Ishikawa (cell line): ENCODE measurements around the gene TIAM2.

ENCODE experiments used
- CEBPB ChIP-seq: IDR thresholded peaks from 2 replicates; pipeline ENCODE4 v1.6.1; 2012
- CREB1 ChIP-seq: IDR thresholded peaks from 2 replicates; pipeline ENCODE4 v1.6.1; 2012; ENCODE audit warnings: low read depth
- EGR1 ChIP-seq: IDR thresholded peaks from 2 replicates; pipeline ENCODE4 v1.6.1; 2012
- EP300 ChIP-seq: IDR thresholded peaks from 2 replicates; pipeline ENCODE4 v1.6.1; 2012; ENCODE audit warnings: borderline replicate concordance
- FOXM1 ChIP-seq: IDR thresholded peaks from 2 replicates; pipeline ENCODE4 v1.6.1; 2012; ENCODE audit warnings: low read depth, borderline replicate concordance
- NFIC ChIP-seq: IDR thresholded peaks from 2 replicates; pipeline ENCODE4 v1.6.1; 2012
- RAD21 ChIP-seq: IDR thresholded peaks from 2 replicates; pipeline ENCODE4 v1.6.1; 2012; ENCODE audit warnings: low read depth
- TAF1 ChIP-seq: IDR thresholded peaks from 2 replicates; pipeline ENCODE4 v1.6.1; 2012; ENCODE audit warnings: low read depth, mild to moderate bottlenecking
- TCF12 ChIP-seq: IDR thresholded peaks from 2 replicates; pipeline ENCODE4 v1.6.1; 2012; ENCODE audit warnings: low read depth
- TEAD4 ChIP-seq: IDR thresholded peaks from 2 replicates; pipeline ENCODE4 v1.6.1; 2012
- YY1 ChIP-seq: IDR thresholded peaks from 2 replicates; pipeline ENCODE4 v1.6.1; 2012; ENCODE audit warnings: low read depth
- ZBTB7A ChIP-seq: IDR thresholded peaks from 2 replicates; pipeline ENCODE4 v1.6.1; 2012; ENCODE audit warnings: low read depth
- TF ChIP-seq, protein P1 (sequence below): IDR thresholded peaks from 2 replicates; pipeline ENCODE4 v1.6.1; 2012
- TF ChIP-seq, protein P2 (sequence below): IDR thresholded peaks from 2 replicates; pipeline ENCODE4 v1.6.1; 2012; ENCODE audit warnings: low read depth, mild to moderate bottlenecking
- TF ChIP-seq, protein P3 (sequence below): IDR thresholded peaks from 2 replicates; pipeline ENCODE4 v1.6.1; 2012

TIAM2 gene

DNA sequence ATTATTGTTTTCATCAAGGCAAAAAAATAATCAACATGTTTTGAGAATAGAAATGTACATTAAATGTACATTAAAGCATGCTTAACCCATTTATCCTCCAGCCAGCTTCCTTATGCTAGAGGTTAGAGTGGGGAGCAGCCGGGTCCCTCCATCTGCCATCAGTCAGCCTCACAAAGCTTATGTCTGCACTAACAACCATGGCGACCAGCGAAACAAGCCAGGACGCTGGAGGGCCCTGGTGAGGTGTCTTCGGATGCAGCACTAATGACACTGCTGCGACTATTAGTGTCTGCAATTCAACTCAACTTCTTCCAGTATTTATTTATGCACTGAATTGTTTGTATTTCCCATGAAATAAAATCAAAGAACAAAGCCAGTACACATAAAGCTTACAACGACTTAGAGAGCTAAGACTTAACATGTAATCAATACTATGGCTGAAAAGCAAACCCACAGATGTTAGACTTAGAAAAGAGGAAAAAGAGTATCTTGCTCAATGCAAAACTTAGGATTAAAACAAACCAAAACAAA is 275.5 kb downstream of the TIAM2 start:
- TF ChIP-seq, protein P1, sequence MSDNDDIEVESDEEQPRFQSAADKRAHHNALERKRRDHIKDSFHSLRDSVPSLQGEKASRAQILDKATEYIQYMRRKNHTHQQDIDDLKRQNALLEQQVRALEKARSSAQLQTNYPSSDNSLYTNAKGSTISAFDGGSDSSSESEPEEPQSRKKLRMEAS = no peak
- TF ChIP-seq TCF12 (no peak), RAD21 (no peak), CEBPB (no peak), EGR1 (no peak), CREB1 (no peak), TAF1 (no peak)
- TF ChIP-seq, protein P2, sequence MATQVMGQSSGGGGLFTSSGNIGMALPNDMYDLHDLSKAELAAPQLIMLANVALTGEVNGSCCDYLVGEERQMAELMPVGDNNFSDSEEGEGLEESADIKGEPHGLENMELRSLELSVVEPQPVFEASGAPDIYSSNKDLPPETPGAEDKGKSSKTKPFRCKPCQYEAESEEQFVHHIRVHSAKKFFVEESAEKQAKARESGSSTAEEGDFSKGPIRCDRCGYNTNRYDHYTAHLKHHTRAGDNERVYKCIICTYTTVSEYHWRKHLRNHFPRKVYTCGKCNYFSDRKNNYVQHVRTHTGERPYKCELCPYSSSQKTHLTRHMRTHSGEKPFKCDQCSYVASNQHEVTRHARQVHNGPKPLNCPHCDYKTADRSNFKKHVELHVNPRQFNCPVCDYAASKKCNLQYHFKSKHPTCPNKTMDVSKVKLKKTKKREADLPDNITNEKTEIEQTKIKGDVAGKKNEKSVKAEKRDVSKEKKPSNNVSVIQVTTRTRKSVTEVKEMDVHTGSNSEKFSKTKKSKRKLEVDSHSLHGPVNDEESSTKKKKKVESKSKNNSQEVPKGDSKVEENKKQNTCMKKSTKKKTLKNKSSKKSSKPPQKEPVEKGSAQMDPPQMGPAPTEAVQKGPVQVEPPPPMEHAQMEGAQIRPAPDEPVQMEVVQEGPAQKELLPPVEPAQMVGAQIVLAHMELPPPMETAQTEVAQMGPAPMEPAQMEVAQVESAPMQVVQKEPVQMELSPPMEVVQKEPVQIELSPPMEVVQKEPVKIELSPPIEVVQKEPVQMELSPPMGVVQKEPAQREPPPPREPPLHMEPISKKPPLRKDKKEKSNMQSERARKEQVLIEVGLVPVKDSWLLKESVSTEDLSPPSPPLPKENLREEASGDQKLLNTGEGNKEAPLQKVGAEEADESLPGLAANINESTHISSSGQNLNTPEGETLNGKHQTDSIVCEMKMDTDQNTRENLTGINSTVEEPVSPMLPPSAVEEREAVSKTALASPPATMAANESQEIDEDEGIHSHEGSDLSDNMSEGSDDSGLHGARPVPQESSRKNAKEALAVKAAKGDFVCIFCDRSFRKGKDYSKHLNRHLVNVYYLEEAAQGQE = no peak

DNA sequence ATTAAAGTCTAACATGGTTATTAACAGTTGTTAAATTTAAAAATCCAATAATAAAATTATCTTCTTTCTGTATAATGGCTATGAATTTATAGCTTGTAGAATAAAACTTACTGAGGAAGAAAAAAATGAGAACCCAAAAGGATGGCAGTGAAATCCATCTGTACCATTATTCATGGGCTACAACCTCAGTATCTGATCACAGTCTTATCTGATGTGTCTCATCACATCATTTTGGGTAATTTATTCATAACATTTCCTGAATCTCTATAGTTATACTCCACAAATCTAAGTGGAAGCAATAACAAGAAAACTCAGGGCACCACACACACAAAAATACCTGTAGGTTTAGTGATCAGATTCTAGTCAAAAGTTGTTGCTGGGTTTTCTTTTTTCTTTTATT is 276.0 kb downstream of the TIAM2 start:
- TF ChIP-seq YY1 = no peak
- no peak for TF ChIP-seq CREB1

DNA sequence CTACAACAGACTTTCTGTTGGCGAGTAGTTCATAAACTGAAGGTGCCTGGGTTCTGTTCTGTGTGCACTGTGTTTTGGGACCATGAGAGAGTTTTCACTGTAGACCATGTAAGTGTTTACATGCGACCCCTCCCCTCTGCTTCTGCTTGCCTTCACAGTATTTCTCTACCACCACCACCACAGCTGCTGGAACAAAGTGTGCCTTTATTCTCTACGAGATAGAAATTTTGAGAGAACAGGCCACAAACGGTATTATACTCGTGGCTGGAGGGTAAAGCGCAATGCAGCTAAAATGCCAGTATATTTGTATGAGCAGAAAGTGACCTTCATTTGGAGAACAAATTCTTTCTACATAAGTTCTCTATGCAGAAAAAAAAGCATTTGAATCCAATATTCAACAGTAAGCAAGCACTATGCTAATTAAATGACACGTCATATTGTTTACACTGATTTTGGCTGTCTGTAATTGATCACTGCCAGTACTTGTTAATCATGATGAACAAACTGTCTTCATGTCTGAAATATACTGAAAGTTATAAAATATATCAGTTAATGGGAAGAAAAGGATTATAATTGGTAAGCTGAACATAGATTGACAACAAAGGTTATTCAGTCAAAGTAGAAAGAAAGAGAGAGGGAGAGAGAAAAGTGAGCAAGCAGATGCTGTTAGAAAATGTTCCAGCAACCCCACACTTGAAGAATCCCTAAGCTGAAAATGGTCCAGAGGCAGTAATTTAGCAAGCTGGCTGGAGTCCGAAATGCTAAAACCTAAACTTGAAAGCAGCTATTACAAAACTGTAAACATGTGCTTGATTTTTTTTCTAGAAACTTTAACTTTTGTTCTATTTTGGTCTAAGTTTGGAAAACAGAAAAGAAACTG is 277.5 kb downstream of the TIAM2 start:
- TF ChIP-seq NFIC (no peak), TCF12 (no peak), TEAD4 (no peak), ZBTB7A (no peak), CEBPB (no peak), CREB1 (no peak), YY1 (no peak), TAF1 (no peak)
- TF ChIP-seq, protein P1 = no peak
- TF ChIP-seq, protein P2 = no peak

DNA sequence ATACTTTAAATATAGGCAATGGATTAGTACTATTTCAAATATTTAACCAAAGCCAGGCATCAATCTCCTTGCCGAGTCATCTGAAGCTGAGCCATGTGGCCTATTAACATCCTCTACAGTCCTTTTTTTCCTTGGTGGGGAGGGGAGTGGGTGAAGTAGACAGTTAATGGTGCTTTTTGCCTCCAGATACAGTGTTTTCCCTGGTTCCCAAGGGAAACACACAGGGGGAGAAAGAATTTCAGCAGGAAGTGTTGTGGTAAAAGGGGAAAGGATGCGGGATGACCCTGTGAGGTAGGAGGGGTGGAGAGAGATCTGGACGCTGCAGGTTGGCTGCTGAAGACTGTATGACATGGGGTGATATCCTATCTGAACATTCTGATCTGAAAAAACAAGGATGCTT is 278.3 kb downstream of the TIAM2 start:
- TF ChIP-seq, protein P1 = no peak
- TF ChIP-seq CREB1 (no peak), FOXM1 (no peak), NFIC (no peak), EP300 (no peak), TCF12 (no peak), TEAD4 (no peak), ZBTB7A (no peak), RAD21 (no peak), EGR1 (no peak), YY1 (no peak), TAF1 (no peak), CEBPB (no peak)
- TF ChIP-seq, protein P3, sequence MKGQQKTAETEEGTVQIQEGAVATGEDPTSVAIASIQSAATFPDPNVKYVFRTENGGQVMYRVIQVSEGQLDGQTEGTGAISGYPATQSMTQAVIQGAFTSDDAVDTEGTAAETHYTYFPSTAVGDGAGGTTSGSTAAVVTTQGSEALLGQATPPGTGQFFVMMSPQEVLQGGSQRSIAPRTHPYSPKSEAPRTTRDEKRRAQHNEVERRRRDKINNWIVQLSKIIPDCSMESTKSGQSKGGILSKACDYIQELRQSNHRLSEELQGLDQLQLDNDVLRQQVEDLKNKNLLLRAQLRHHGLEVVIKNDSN = no peak
- TF ChIP-seq, protein P2 = no peak

DNA sequence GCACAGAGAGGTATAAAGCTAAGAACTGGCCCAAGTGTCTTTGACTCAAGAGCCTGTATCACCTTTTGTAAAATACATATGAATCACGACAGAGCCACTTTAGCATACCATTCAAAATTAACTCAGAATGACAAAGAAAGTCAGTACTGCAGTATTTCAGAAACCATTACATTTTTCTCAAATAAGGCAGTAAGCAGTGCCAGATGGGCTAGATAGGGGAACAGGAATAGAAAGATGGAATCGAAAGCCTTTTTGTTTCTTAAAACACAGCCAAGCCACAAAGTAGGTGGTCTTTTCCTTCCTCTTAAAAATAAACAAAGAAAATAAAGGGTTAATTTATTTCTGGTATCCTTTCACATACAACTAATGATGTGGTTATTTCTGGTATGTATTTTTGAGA is 279.0 kb downstream of the TIAM2 start:
- TF ChIP-seq, protein P2 = no peak
- TF ChIP-seq YY1 (no peak), EGR1 (no peak), CREB1 (no peak), CEBPB (no peak), TEAD4 (no peak), TAF1 (no peak), RAD21 (no peak), FOXM1 (no peak), EP300 (no peak), TCF12 (no peak), ZBTB7A (no peak), NFIC (no peak)
- TF ChIP-seq, protein P1 = no peak
- TF ChIP-seq, protein P3 = no peak
